ENCODE results near the gene MKLN1. TPM values are rescaled to one million over a fixed set of nuclear protein-coding genes. Genes with fewer than 3 reads are reported as not detected.
"Not testable (repeated sequence)": the region's sequence is repeated elsewhere in the genome, so short reads cannot be mapped to it uniquely, and the experiment has no call there.

Gene MKLN1
- total RNA-seq, 1 donor from 2014 or later = 44.9 TPM

- not testable (repeated sequence) for DNase-seq, ATAC-seq
- intact Hi-C loops (cut with micrococcal nuclease) = loop anchor here (10.0 kb wide), 1 partner anchor 191 kb away; no protein-coding TSS in a partner anchor
Observed at GRCh38 chr7:131306041-131306440, 21.6 kb upstream of the MKLN1 start.

GRCh38 chr7:131306777-131307176, 20.9 kb upstream of the MKLN1 start:
- ATAC-seq (no peak), DNase-seq (no peak)
- intact Hi-C loops (cut with micrococcal nuclease) = loop anchor here (10.0 kb wide), 1 partner anchor 192 kb away; no protein-coding TSS in a partner anchor

- intact Hi-C loops (cut with micrococcal nuclease) = loop anchor here (10.0 kb wide), 1 partner anchor 193 kb away; no protein-coding TSS in a partner anchor
- DNase-seq (no peak), ATAC-seq (no peak)
Observed at GRCh38 chr7:131307627-131308026, 20.0 kb upstream of the MKLN1 start.

- intact Hi-C loops (cut with micrococcal nuclease) = no loop called here
- no peak for ATAC-seq
Observed at GRCh38 chr7:131312838-131313237, 14.8 kb upstream of the MKLN1 start.

GRCh38 chr7:131320603-131321002, 7.1 kb upstream of the MKLN1 start:
- DNase-seq (no peak), ATAC-seq (no peak)
- intact Hi-C loops (cut with micrococcal nuclease) = no loop called here

More at GRCh38 chr7:131312838-131313237, 14.8 kb upstream of the MKLN1 start:
- no peak for DNase-seq

- intact Hi-C loops (cut with micrococcal nuclease) = no loop called here
- DNase-seq = no peak
- no peak for ATAC-seq
Observed at GRCh38 chr7:131321656-131322055, 6.0 kb upstream of the MKLN1 start.

- DNase-seq = no peak
- intact Hi-C loops (cut with micrococcal nuclease) = no loop called here
- ATAC-seq = no peak
Observed at GRCh38 chr7:131322061-131322460, 5.6 kb upstream of the MKLN1 start.

- intact Hi-C loops (cut with micrococcal nuclease) = no loop called here
- DNase-seq (no peak), ATAC-seq (no peak)
Observed at GRCh38 chr7:131322861-131323260, 4.8 kb upstream of the MKLN1 start.

GRCh38 chr7:131325179-131325840, 2.4 kb upstream of the MKLN1 start:
- intact Hi-C loops (cut with micrococcal nuclease) = no loop called here

GRCh38 chr7:131326576-131326975, 1.1 kb upstream of the MKLN1 start:
- no peak for ATAC-seq

More at GRCh38 chr7:131325179-131325840, 2.4 kb upstream of the MKLN1 start:
- no peak for DNase-seq
- no peak for ATAC-seq

GRCh38 chr7:131327049-131327625, 539 bp upstream of the MKLN1 start:
- intact Hi-C loops (cut with micrococcal nuclease) = no loop called here
- DNase-seq (no peak), ATAC-seq (peak; percentile 60)

More at GRCh38 chr7:131326576-131326975, 1.1 kb upstream of the MKLN1 start:
- DNase-seq = no peak
- intact Hi-C loops (cut with micrococcal nuclease) = no loop called here

- ATAC-seq = no peak
- intact Hi-C loops (cut with micrococcal nuclease) = no loop called here
- no peak for DNase-seq
Observed at GRCh38 chr7:131328377-131329175, 900 bp downstream of the MKLN1 start.

GRCh38 chr7:131329176-131329570, 1.5 kb downstream of the MKLN1 start:
- DNase-seq (no peak), ATAC-seq (no peak)
- intact Hi-C loops (cut with micrococcal nuclease) = no loop called here

GRCh38 chr7:131330299-131330698, 2.6 kb downstream of the MKLN1 start:
- DNase-seq (no peak), ATAC-seq (no peak)
- intact Hi-C loops (cut with micrococcal nuclease) = no loop called here

- DNase-seq (no peak), ATAC-seq (no peak)
- intact Hi-C loops (cut with micrococcal nuclease) = no loop called here
Observed at GRCh38 chr7:131331806-131332205, 4.1 kb downstream of the MKLN1 start.

- DNase-seq; ATAC-seq; intact Hi-C loops (cut with micrococcal nuclease): not testable (repeated sequence)
Observed at GRCh38 chr7:131332729-131333128, 5.1 kb downstream of the MKLN1 start.

GRCh38 chr7:131335639-131336381, 8.1 kb downstream of the MKLN1 start:
- intact Hi-C loops (cut with micrococcal nuclease) = no loop called here
- ATAC-seq (no peak), DNase-seq (no peak)

- no peak for ATAC-seq
- no peak for DNase-seq
- intact Hi-C loops (cut with micrococcal nuclease) = no loop called here
Observed at GRCh38 chr7:131336956-131337355, 9.3 kb downstream of the MKLN1 start.

- intact Hi-C loops (cut with micrococcal nuclease) = no loop called here
- ATAC-seq (no peak), DNase-seq (no peak)
Observed at GRCh38 chr7:131338173-131338572, 10.5 kb downstream of the MKLN1 start.

Measured in left ventricle myocardium superior (tissue), 1 donor.